Skeletal muscle cell (primary cell): ENCODE data around the gene PHAX.
"Not testable (repeated sequence)": the region's sequence is repeated elsewhere in the genome, so short reads cannot be mapped to it uniquely, and the experiment has no call there.

Experiments used
- DNase-seq: peaks from one replicate; pipeline ENCODE4 v3.0.0-alpha.2; 2010; ENCODE audit warnings: low read depth
- H3K4me3 ChIP-seq: 2 replicates; pipeline ENCODE4 v1.5.1; 2011; ENCODE audit warnings: low read depth, mild to moderate bottlenecking, control low read depth, low read length, moderate library complexity

The PHAX gene

GRCh38 chr5:126599499-126599898, 1.2 kb upstream of the PHAX start:
- H3K4me3 ChIP-seq: no peak overlapping the region
- DNase-seq: no peak

- DNase-seq: not testable (repeated sequence)
- H3K4me3 ChIP-seq: peak overlapping the region; percentile 92
Observed at GRCh38 chr5:126599971-126600630, 646 bp upstream of the PHAX start.

- DNase-seq: no peak
- no peak overlapping the region for H3K4me3 ChIP-seq
Observed at GRCh38 chr5:126603402-126603991, 2.8 kb downstream of the PHAX start.

- H3K4me3 ChIP-seq: no peak overlapping the region
- no peak for DNase-seq
Observed at GRCh38 chr5:126605525-126605924, 4.8 kb downstream of the PHAX start.

GRCh38 chr5:126610160-126610559, 9.4 kb downstream of the PHAX start:
- no peak for DNase-seq
- no peak overlapping the region for H3K4me3 ChIP-seq

GRCh38 chr5:126610616-126611015, 9.9 kb downstream of the PHAX start:
- no peak overlapping the region for H3K4me3 ChIP-seq
- no peak for DNase-seq

GRCh38 chr5:126613941-126614592, 13.3 kb downstream of the PHAX start:
- H3K4me3 ChIP-seq: no peak overlapping the region
- no peak for DNase-seq

GRCh38 chr5:126615286-126615685, 14.5 kb downstream of the PHAX start:
- H3K4me3 ChIP-seq: no peak overlapping the region
- no peak for DNase-seq

- DNase-seq, H3K4me3 ChIP-seq: not testable (repeated sequence)
Observed at GRCh38 chr5:126617603-126618002, 16.9 kb downstream of the PHAX start.

- H3K4me3 ChIP-seq: no peak overlapping the region
- DNase-seq: no peak
Observed at GRCh38 chr5:126619781-126620180, 19.0 kb downstream of the PHAX start.

GRCh38 chr5:126624534-126624933, 23.8 kb downstream of the PHAX start:
- no peak overlapping the region for H3K4me3 ChIP-seq
- DNase-seq: peak; percentile 87

- DNase-seq: no peak
- no peak overlapping the region for H3K4me3 ChIP-seq
Observed at GRCh38 chr5:126628102-126628501, 27.4 kb downstream of the PHAX start.

- H3K4me3 ChIP-seq: no peak overlapping the region
- no peak for DNase-seq
Observed at GRCh38 chr5:126631920-126632319, 31.2 kb downstream of the PHAX start.

- DNase-seq: no peak
- no peak overlapping the region for H3K4me3 ChIP-seq
Observed at GRCh38 chr5:126633552-126633951, 32.8 kb downstream of the PHAX start.

- no peak for DNase-seq
- no peak overlapping the region for H3K4me3 ChIP-seq
Observed at GRCh38 chr5:126635585-126635984, 34.8 kb downstream of the PHAX start.

GRCh38 chr5:126636956-126637355, 36.2 kb downstream of the PHAX start:
- no peak overlapping the region for H3K4me3 ChIP-seq
- no peak for DNase-seq

GRCh38 chr5:126640866-126641265, 40.1 kb downstream of the PHAX start:
- DNase-seq: no peak
- no peak overlapping the region for H3K4me3 ChIP-seq

GRCh38 chr5:126641387-126641786, 40.6 kb downstream of the PHAX start:
- no peak for DNase-seq
- H3K4me3 ChIP-seq: no peak overlapping the region

GRCh38 chr5:126645132-126645531, 44.4 kb downstream of the PHAX start:
- H3K4me3 ChIP-seq: no peak overlapping the region

GRCh38 chr5:126647071-126647470, 46.3 kb downstream of the PHAX start:
- no peak overlapping the region for H3K4me3 ChIP-seq
- DNase-seq: no peak

More at GRCh38 chr5:126645132-126645531, 44.4 kb downstream of the PHAX start:
- no peak for DNase-seq

GRCh38 chr5:126648471-126648870, 47.7 kb downstream of the PHAX start:
- no peak overlapping the region for H3K4me3 ChIP-seq
- DNase-seq: no peak
